SU-DHL-6 (cell line): Measurements from ENCODE around the gene CDC42.

Experiments used
- H2AFZ ChIP-seq: fragments of 200-600 bp; sonication (generic); 2 replicates; pipeline ENCODE4 v1.6.1; 2014; ENCODE audit warnings: low read depth, mild to moderate bottlenecking, moderate library complexity, mixed read lengths, antibody characterized with exemption, low read length; ENCODE audit not compliant: severe bottlenecking
- H3F3A ChIP-seq: fragments of 200-600 bp; shearing (Covaris generic); 2 replicates; pipeline ENCODE4 v1.6.0; 2016; ENCODE audit warnings: antibody characterized with exemption, mild to moderate bottlenecking; ENCODE audit not compliant: insufficient read depth
- H3K27ac ChIP-seq: fragments of 200-600 bp; sonication (generic); 2 replicates; pipeline ENCODE4 v1.5.1; 2016; ENCODE audit warnings: low read depth, mild to moderate bottlenecking, low read length, moderate library complexity, mixed read lengths
- H3K27me3 ChIP-seq: fragments of 200-600 bp; sonication (generic), shearing (Covaris generic); 2 replicates; pipeline ENCODE4 v1.6.0; 2014; ENCODE audit warnings: mild to moderate bottlenecking, low read length
- H3K36me3 ChIP-seq: fragments of 200-600 bp; sonication (generic); 2 replicates; pipeline ENCODE4 v1.6.1; 2014; ENCODE audit warnings: mild to moderate bottlenecking, low read length, mixed read lengths
- H3K4me2 ChIP-seq: fragments of 300-600, 200-600 bp; shearing (Covaris generic), sonication (generic); 2 replicates; pipeline ENCODE4 v1.6.0; 2014; ENCODE audit warnings: low read length, low read depth, mild to moderate bottlenecking; ENCODE audit not compliant: poor library complexity, severe bottlenecking
- H3K4me3 ChIP-seq: fragments of 200-600 bp; sonication (generic); 2 replicates; pipeline ENCODE4 v1.5.1; 2014; ENCODE audit warnings: antibody characterized with exemption, low read length, mild to moderate bottlenecking, mixed read lengths; ENCODE audit not compliant: insufficient read depth, poor library complexity, severe bottlenecking
- H3K79me2 ChIP-seq: fragments of 200-600 bp; sonication (generic); 2 replicates; pipeline ENCODE4 v1.6.1; 2014; ENCODE audit warnings: mild to moderate bottlenecking, low read length, moderate library complexity; ENCODE audit not compliant: insufficient read depth
- H3K9ac ChIP-seq: fragments of 200-600 bp; sonication (generic); 2 replicates; pipeline ENCODE4 v1.7.0; 2014; ENCODE audit warnings: mild to moderate bottlenecking, low read length
- H3K9me2 ChIP-seq: fragments of 200-600 bp; sonication (generic); replicated peaks from 2 replicates; pipeline ENCODE4 v1.6.1; 2014; ENCODE audit warnings: low read length; ENCODE audit not compliant: insufficient read depth
- H3K9me3 ChIP-seq: fragments of 200-600 bp; sonication (generic); 2 replicates; pipeline ENCODE4 v1.6.1; 2014; ENCODE audit warnings: low read length, mixed read lengths; ENCODE audit not compliant: insufficient read depth
- H4K20me1 ChIP-seq: fragments of 200-600 bp; sonication (generic); 2 replicates; pipeline ENCODE4 v1.6.1; 2014; ENCODE audit warnings: low read depth, mild to moderate bottlenecking, antibody characterized with exemption, low read length, moderate library complexity, mixed read lengths
- EZH2phosphoT487 ChIP-seq: fragments of 200-600 bp; sonication (generic), shearing (Covaris generic); conservative IDR thresholded peaks from 2 replicates; pipeline ENCODE4 v1.6.1; 2018; ENCODE audit warnings: mild to moderate bottlenecking, antibody characterized with exemption, low read length, moderate library complexity, mixed read lengths
- TF ChIP-seq, protein P1 (sequence below): fragments of 200-600 bp; sonication (generic); IDR thresholded peaks from one replicate; pipeline ENCODE4 v1.5.1; 2017; ENCODE audit warnings: antibody characterized with exemption, mild to moderate bottlenecking, low read length, moderate library complexity; ENCODE audit not compliant: insufficient read depth, poor library complexity, severe bottlenecking

Gene CDC42

DNA sequence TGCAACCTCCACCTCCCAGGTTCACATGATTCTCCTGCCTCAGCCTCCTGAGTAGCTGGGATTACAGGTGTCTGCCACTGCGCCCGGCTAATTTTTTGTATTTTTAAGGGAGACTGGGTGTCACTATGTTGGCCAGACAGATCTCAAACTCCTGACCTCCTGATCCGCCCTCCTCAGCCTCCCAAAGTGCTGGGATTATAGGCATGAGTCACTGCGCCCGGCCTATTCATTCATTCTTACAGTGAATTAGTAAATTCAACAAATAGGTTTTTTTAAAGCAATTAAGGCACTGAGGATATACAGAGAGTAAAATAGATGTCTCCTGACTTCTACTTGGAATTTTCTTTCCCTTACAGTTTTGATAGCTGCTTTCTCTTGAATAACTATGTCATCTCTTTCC lies 43.5 kb downstream of the CDC42 start:
- TF ChIP-seq, protein P1, sequence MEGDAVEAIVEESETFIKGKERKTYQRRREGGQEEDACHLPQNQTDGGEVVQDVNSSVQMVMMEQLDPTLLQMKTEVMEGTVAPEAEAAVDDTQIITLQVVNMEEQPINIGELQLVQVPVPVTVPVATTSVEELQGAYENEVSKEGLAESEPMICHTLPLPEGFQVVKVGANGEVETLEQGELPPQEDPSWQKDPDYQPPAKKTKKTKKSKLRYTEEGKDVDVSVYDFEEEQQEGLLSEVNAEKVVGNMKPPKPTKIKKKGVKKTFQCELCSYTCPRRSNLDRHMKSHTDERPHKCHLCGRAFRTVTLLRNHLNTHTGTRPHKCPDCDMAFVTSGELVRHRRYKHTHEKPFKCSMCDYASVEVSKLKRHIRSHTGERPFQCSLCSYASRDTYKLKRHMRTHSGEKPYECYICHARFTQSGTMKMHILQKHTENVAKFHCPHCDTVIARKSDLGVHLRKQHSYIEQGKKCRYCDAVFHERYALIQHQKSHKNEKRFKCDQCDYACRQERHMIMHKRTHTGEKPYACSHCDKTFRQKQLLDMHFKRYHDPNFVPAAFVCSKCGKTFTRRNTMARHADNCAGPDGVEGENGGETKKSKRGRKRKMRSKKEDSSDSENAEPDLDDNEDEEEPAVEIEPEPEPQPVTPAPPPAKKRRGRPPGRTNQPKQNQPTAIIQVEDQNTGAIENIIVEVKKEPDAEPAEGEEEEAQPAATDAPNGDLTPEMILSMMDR: no peak
- no peak for TF ChIP-seq EZH2phosphoT487
- Histone ChIP-seq H3K9ac (no peak overlapping the region), H4K20me1 (peaks cover 30% of the 10 kb centered on the region), H3F3A (peaks cover 8% of the 10 kb centered on the region), H2AFZ (no peak overlapping the region), H3K27ac (no peak overlapping the region), H3K9me2 (no peaks in the 10 kb centered on the region), H3K36me3 (peaks cover 17% of the 10 kb centered on the region; the same call in 1 of the 2 replicates), H3K9me3 (no peaks in the 10 kb centered on the region), H3K27me3 (no peaks in the 10 kb centered on the region), H3K4me2 (no peak overlapping the region), H3K79me2 (peaks cover 22% of the 10 kb centered on the region; the same call in 1 of the 2 replicates), H3K4me3 (no peak overlapping the region)

DNA sequence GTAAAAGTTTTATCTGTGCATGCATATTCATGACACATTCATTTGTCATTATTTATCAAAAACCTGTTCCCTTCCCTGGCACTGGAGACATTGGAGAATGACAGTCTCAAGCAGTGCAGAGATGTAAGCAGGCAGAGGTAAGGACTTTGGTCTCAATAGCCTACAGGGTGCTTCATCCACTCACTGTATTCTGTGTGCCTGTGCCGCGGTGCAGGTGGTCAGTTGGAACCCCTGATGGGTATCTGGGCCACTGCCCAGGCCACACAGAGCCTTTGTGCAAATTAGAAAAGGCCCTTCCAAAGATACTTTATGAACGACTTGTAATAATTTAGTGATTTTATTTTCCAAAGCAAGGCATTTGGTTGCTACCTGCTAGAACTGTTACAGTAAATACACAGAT lies 44.0 kb downstream of the CDC42 start:
- no peak overlapping the region for H3K9ac ChIP-seq
- TF ChIP-seq, protein P1: no peak
- no peak for TF ChIP-seq EZH2phosphoT487
- H3K9me2 ChIP-seq: no peaks in the 10 kb centered on the region
- H3K36me3 ChIP-seq: peaks cover 17% of the 10 kb centered on the region; the same call in 1 of the 2 replicates
- no peak overlapping the region for H3K4me3 ChIP-seq
- peaks cover 8% of the 10 kb centered on the region for H3F3A ChIP-seq
- no peak overlapping the region for H3K27ac ChIP-seq
- no peak overlapping the region for H3K4me2 ChIP-seq
- peaks cover 25% of the 10 kb centered on the region; the same call in 1 of the 2 replicates for H3K79me2 ChIP-seq
- no peaks in the 10 kb centered on the region for H3K9me3 ChIP-seq
- peaks cover 29% of the 10 kb centered on the region for H4K20me1 ChIP-seq
- no peaks in the 10 kb centered on the region for H3K27me3 ChIP-seq
- no peak overlapping the region for H2AFZ ChIP-seq

DNA sequence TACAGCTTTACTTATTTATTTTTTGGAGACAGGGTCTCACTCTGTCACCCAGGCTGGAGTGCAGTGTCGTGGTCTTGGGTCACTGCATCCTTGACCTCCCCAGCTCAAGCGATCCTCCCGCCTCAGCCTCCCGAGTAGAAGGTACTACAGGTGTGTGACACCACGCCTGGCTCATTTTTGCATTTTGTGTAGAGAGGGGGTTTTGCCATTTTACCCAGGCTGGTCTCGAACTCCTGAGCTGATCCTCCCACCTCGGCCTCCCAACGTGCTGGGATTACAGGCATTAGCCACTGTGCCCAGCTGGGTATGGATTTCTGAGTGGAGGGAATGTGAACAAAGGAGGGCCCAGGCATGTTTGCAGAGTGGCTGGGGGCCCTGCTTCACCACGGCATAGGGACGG lies 46.2 kb downstream of the CDC42 start:
- Histone ChIP-seq H3K4me2 (no peak overlapping the region), H3K36me3 (peaks cover 16% of the 10 kb centered on the region; the same call in 1 of the 2 replicates), H3K9me3 (no peaks in the 10 kb centered on the region), H3K4me3 (no peak overlapping the region), H3K9me2 (no peaks in the 10 kb centered on the region), H4K20me1 (peaks cover 17% of the 10 kb centered on the region), H2AFZ (no peak overlapping the region), H3K79me2 (peaks cover 16% of the 10 kb centered on the region; the same call in 1 of the 2 replicates), H3F3A (no peaks in the 10 kb centered on the region; the same call in 1 of the 2 replicates), H3K27me3 (no peaks in the 10 kb centered on the region), H3K9ac (no peak overlapping the region), H3K27ac (no peak overlapping the region)
- TF ChIP-seq, protein P1: no peak
- TF ChIP-seq EZH2phosphoT487: no peak
